Astrocyte of the hippocampus (primary cell): ENCODE measurements around the gene TMEM131.
"Not testable (repeated sequence)": the region's sequence is repeated elsewhere in the genome, so short reads cannot be mapped to it uniquely, and the experiment has no call there.

ENCODE experiments used
- DNase-seq: peaks from one replicate; pipeline ENCODE4 v3.0.0; 2011; ENCODE audit warnings: low read depth, low spot score

The TMEM131 gene

DNA sequence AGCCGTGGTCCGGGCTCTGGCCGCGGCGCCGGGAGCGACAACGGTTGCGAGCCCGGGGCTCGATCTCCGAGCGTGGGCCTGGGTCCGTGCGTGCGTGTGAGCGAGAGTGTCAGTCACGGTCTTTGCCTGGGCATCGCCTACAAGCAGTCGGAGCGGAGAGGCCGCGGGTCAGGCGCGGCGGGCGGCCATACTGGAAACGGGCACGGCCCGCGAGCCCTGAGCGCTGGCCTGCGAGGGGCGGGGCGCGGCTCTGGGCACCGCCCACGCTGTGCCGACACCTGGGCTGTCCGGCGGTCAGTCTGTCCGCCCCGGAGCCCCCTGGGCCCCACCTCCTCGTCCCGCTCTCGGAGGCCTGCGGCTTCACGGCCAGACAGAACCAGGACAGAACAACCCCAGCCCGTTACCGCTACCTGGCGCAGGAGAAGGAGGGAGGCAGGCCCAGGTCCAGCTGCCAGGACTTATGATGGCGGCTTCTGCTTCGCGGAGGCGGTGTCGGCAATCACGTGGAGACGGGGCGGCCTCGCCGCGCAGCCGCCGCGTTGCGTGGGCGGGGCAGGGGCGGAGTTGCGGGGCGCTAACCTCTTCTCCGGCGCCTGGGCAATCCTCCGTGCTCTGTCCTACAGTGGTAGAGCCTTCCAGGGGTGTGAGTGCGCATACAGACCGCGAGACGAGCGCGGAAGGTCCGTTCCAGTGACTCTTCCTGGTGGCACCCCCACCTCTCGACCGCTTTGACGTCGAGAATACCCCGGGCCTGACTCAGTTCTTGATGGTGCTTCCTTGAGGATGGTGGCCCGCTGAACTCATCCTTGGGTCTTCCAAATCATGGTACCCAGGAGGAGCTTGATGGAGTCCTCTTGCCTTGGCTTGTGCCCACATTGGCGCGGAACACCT, at the start of gene TMEM131:
TMEM131 (minus strand) TSS at position 215 of the 891 bp plus-strand sequence. CDS start 286 bp downstream, outside the sequence.
- peak; percentile 98 for DNase-seq

- not testable (repeated sequence) for DNase-seq
These were observed 49.0 kb upstream of the TMEM131 start for GRCh38 chr2:98044730-98045129.

DNA sequence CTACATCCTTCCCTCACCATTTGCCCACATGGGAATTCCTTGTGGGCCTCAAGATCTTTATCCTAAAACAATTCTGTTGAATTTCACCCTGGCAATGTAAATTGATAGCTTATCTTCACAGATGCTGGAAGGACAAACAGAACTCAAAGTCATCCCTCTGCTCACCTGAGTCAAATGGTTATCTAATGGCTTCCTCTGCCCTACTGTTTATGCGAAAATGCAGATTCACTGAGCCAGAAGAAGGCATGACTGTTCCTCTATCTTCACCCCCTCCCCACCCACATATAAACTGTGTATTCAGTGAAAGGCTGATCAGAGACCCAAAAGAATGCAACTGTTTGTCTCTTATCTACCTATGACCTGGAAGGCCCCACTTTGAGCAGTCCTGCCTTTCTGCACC, 47.4 kb upstream of the TMEM131 start:
- DNase-seq = no peak

DNA sequence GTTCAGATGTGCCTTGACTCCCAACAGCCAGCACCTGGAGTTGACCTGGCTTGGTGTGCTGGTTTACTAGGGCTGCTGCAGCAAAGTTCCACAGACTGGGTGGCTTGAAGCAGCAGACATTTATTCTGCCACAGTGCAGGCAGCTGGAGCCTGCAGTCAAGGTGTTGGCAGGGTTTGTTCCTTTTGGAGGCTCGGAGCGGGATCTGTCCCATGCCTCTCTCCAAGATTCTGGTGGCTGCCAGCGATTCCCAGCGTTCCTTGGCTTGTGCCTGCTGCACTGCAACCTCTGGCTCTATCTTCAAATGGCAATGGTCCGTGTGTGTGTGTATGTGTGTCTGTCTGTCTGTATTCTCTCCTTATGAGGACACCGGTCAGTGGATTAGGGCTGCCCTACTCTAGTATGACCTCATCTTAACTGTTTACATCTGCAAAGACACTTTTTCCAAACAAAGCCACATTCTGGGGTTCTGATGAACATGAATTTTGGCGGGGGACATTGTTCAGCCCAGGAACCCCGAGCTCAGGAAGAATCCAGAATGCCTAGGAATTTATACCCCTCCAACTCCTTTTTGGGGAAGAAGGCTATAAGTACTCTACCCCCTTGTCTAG, 44.7 kb upstream of the TMEM131 start:
- DNase-seq = no peak

DNA sequence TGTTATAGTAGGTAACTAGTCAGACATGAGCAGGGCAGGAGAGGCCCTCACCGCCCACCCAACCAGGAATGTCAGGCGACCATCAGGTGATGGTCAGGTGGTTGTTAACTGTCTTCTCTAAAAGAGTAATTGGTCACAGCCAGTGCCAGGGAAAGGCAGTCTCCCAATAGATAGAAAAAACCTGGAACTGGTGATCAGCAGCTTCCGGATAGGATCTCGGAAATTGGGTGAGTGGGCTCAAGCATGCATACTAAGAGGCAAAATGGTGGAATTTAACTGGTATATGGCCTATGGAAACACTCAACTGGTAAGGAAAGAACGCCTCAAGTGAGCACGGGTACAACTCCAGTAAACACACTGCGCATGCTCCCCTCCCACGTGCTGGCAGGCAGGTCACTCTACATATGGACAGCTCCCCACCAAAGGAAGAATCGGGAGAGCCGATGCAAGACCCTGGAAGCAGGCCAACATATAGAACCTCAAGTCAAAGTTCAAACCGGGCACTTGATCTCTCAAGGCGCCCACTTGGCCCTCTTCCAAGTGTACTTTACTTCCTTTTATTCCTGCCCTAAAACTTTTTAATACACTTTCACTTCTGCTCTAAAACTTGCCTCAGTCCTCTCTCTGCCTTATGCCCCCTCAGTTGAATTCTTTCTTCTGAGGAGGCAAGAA, 43.5 kb upstream of the TMEM131 start:
- DNase-seq = no peak

- no peak for DNase-seq
These were observed 42.1 kb upstream of the TMEM131 start for GRCh38 chr2:98037666-98038336.

DNA sequence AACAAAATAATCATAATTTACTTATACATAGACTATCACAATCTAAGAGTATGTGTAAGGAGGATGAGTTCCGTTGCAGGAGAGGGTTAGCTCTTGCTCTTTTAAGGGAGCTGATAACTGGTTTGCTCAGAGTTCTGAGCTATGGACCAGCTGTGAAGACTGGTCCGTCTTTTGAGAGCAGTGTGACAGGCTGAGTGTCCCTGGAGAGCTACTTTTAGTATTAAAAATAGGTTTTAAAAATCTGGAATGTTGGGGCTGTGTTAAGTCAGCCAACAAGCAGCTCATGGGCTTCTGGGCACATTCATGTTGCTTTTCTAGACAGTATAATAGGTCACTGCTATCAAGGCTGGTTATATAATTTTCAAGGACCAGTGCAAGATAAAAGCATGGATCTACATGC, 41.5 kb upstream of the TMEM131 start:
- no peak for DNase-seq

- DNase-seq = no peak
These were observed 40.7 kb upstream of the TMEM131 start for GRCh38 chr2:98036349-98037000.

DNA sequence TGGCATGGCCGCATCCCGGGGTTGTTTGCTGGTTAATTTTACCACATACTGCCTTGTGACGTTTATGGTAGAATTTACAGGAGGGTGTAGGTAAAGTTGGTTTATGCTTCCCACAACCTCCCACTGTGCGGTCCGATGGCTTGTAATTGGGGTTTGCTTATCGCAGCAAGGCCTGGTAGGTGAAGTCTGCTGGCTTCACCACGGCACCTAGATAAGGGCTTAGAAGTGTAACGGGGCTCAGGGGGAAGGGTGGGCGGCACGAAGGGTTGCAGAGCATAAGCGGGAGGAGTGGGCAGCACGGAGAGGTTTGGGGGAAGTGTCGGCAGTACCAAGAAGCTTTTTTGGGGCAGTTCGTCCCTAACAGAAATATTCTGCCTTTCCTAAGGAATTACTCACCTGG, 39.0 kb upstream of the TMEM131 start:
- no peak for DNase-seq

DNA sequence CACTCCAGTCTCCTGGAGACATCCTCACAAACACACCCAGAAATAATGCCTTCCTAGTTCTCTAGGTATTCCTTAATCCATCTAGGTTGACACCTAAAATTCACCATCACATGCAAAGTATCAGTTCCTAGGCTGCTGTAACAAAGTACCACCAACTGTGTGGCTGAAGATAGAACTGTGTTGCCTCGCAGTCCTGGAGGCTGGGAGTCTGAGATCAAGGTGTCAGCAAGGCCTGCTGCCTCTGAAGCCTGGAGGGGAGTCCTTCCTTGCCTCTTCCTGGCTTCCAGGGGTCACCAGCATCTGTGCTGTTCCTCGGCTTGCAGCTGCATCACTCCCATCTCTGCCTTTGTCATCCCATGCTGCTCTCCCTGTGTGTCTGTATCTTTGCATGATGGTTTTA, 36.3 kb upstream of the TMEM131 start:
- no peak for DNase-seq

DNA sequence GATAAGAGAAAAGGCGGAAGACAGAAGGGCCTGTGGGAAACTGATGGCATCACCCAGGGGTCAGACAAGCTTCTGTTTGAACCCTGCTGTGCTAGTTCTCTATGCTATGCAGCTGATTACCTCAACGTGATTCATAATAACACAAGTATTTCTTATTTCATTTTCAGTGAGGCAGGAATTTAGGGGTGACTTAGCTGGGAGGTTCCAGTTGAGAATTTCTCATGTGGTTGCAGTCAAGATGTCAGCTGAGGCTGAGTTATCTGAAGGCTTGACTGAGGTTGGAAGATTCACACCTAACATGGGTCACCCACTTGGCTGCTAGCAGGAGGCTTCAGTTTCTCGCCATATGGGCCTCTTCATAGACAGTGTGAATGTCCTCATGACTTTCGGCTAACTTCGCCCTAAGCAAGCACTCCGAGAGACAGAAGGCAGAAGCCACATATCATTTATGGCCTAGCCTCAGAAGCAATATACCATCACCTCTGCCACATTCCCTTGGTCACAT, 34.0 kb upstream of the TMEM131 start:
- no peak for DNase-seq

GRCh38 chr2:98028931-98029717, 33.4 kb upstream of the TMEM131 start:
- no peak for DNase-seq

DNA sequence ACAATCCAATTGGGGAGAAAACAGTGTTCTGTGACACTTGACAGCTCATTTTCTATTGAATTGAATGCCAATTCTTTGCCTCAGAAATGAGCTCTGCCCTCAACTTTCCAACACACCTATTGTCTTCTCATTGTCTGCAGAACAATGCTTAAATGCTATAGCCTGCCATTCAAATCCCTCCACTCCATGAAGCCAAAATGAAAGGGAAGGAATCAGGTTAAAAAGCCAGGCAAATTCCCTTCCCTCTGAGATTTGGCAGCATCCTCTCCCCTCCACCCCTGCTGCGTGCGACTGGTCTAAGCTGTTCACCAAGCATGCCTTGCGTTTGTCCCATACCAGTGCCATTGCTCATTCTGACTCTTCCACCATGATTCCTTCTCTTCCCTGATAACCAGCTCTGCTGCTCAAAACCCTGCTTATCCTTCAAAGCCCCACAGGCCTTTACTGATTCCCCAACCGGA, 32.4 kb upstream of the TMEM131 start:
- peak; percentile 83 for DNase-seq

DNA sequence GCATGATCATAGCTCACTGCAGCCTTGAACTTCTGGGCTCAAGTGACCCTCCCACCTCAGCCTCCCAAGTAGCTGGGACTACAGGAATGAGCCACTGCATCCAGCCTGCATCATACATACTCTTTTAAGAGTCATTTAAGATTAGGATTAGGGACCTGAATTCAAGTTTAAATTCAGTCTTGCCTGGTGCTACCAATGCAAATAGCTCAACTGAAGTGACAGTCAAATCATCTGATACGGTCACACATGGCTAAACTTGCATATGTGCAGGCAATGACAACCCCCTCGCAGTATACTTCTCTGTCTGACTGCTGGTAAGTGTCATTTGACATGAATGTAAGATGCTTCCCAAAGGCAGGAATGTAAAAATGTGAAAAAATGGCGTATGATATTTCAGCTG, 31.8 kb upstream of the TMEM131 start:
- DNase-seq = no peak

GRCh38 chr2:98026927-98027522, 31.3 kb upstream of the TMEM131 start:
- no peak for DNase-seq

GRCh38 chr2:98026292-98026691, 30.5 kb upstream of the TMEM131 start:
- DNase-seq = no peak

DNA sequence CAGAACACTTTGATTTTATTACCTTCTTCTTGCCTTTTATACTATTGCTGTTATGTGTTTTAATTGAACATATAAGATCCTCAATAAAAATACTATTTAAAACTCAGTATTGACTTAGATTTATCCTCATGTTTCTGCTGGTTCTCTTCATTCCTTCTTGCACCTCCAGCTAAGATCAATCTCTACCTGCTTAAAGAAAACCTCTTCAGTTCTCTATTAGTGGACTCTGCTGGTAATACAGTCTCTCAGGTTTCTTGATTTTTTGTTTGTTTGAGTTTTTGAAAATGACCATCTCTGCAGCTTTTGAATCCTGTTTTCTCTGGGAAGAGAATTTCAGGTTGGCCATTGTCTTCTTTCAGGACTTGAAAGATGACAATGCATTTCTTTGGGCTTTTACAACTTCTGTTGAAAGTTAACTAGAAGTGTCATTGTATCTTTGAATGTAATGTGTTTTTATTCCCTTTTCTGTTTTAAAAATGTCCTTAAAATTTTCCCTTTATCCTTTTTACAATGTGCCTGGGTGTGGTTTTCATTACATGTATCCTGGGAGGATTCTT, 29.8 kb upstream of the TMEM131 start:
- DNase-seq = no peak

GRCh38 chr2:98022067-98022466, 26.3 kb upstream of the TMEM131 start:
- DNase-seq = not testable (repeated sequence)

DNA sequence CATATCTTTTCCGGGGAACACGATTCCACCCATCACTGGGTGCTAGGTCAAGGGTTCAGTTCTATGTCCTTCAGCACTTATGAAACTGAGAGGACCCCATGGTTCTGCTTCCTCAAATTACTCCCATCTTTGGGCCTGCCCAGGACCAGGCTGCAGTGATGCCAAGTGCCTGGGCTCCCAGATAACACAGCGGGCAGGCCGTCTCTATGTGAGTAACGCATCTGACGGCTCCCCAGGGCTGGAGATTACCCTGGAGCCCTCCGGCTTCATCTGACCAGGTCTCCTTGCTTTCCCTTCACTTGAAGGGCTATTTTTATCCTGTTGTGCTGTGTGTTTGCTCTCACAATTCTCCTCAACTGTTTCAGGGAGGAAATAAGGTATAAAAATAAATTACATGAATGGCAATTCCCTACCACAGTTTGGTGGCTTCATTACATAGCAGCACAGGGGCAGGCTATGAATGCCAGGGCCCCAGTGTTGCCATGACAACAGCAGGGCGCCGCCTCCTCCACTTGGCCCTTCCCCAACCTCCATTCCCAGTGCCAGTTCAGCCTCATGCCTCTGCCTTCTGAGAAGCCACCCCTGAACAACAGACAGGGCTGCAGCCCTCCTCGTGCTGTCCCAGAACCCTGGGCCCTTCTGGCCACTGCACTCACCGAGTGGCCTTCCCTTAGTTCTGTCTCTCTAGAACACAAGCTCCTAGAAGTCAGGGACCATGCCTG, 25.4 kb upstream of the TMEM131 start:
- peak; percentile 59 for DNase-seq
